ENCODE data around the gene OGFR. TPM values are rescaled to one million over a fixed set of nuclear protein-coding genes. Genes with fewer than 3 reads are reported as not detected.

OGFR gene
- total and polyA plus RNA-seq, 2 donors: 35.9 to 90.4 TPM

DNA sequence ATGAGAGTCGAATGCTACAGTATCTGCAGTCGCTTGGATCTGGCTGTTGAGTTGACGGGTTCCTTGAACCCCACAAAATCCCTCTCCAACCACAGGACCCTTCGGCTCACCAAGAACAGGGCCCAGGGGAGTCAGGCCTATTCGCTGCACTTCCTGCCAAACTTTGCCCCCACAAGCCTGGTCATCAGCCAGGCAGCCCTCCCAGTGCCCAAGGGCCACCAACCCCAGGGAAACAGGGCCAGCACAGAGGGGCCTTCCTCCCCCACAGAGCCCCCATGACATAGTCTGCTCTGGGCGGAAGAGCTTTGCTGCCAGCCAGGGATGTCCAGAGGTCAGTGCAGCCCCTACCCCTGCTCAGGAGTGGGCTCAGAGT is 42.9 kb upstream of the OGFR start:
- WGBS: 98% methylated on average over 6 of the region's 6 CpGs
- Histone ChIP-seq H3K27ac (ENCODE audit: low read depth in 1 of 2, low read length in 1 of 2) (no peak overlapping the region), H3K27me3 (ENCODE audit: control insufficient read depth in 2 of 2, insufficient read depth in 1 of 2, low read length in 1 of 2) (peaks cover 0 to 13% of the 10 kb centered on the region in 2 donors), H3K9me3 (ENCODE audit: control insufficient read depth in 2 of 2, insufficient read depth in 1 of 2, low read length in 1 of 2) (no peaks in the 10 kb centered on the region), H3K4me1 (ENCODE audit: control insufficient read depth in 2 of 2, insufficient read depth in 2 of 2, low read length in 2 of 2) (no peaks in the 10 kb centered on the region), H3K4me3 (ENCODE audit: low read length in 2 of 2) (no peak overlapping the region), H3K36me3 (ENCODE audit: control insufficient read depth in 2 of 2, insufficient read depth in 2 of 2, low read length in 1 of 2) (no peaks in the 10 kb centered on the region)
- no peak for DNase-seq (ENCODE audit: low read depth in 6 of 9, low spot score in 9 of 9)

DNA sequence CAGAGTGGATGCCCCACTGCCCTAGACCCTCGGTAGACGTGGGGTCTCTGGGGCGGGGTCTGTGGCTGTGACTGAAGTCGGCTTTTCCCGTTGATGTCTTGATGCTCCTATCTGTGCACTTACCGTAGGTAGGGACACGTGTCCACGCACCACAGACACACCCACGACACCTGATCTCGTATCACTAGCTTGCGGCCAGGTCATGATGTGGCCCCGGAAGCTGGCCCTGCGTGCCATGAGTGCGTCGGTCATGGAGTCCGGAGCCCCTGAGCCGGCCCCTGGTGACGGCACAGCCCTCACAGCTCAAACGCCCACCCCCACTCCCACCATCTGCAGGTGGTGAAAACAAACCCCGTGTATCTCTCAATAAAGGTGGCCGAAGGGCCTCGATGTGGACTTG is 42.3 kb upstream of the OGFR start:
- Histone ChIP-seq H3K4me1 (ENCODE audit: control insufficient read depth in 2 of 2, insufficient read depth in 2 of 2, low read length in 2 of 2) (no peaks in the 10 kb centered on the region), H3K9me3 (ENCODE audit: control insufficient read depth in 2 of 2, insufficient read depth in 1 of 2, low read length in 1 of 2) (no peaks in the 10 kb centered on the region), H3K27me3 (ENCODE audit: control insufficient read depth in 2 of 2, insufficient read depth in 1 of 2, low read length in 1 of 2) (peaks cover 0 to 13% of the 10 kb centered on the region in 2 donors), H3K4me3 (ENCODE audit: low read length in 2 of 2) (no peak overlapping the region), H3K27ac (ENCODE audit: low read depth in 1 of 2, low read length in 1 of 2) (no peak overlapping the region), H3K36me3 (ENCODE audit: control insufficient read depth in 2 of 2, insufficient read depth in 2 of 2, low read length in 1 of 2) (no peaks in the 10 kb centered on the region)
- DNase-seq (ENCODE audit: low read depth in 6 of 9, low spot score in 9 of 9): no peak
- 91% methylated on average over 22 of the region's 22 CpGs for WGBS

GRCh38 chr20:62762801-62763368 is 41.8 kb upstream of the OGFR start:
- no peak overlapping the region for H3K27ac ChIP-seq (ENCODE audit: low read depth in 1 of 2, low read length in 1 of 2)
- peaks cover 0 to 14% of the 10 kb centered on the region in 2 donors for H3K27me3 ChIP-seq (ENCODE audit: control insufficient read depth in 2 of 2, insufficient read depth in 1 of 2, low read length in 1 of 2)
- no peak overlapping the region for H3K4me3 ChIP-seq (ENCODE audit: low read length in 2 of 2)
- H3K36me3 ChIP-seq (ENCODE audit: control insufficient read depth in 2 of 2, insufficient read depth in 2 of 2, low read length in 1 of 2): no peaks in the 10 kb centered on the region
- 93% methylated on average over 16 of the region's 16 CpGs for WGBS
- DNase-seq (ENCODE audit: low read depth in 6 of 9, low spot score in 9 of 9): no peak
- no peaks in the 10 kb centered on the region for H3K9me3 ChIP-seq (ENCODE audit: control insufficient read depth in 2 of 2, insufficient read depth in 1 of 2, low read length in 1 of 2)
- no peaks in the 10 kb centered on the region for H3K4me1 ChIP-seq (ENCODE audit: control insufficient read depth in 2 of 2, insufficient read depth in 2 of 2, low read length in 2 of 2)

DNA sequence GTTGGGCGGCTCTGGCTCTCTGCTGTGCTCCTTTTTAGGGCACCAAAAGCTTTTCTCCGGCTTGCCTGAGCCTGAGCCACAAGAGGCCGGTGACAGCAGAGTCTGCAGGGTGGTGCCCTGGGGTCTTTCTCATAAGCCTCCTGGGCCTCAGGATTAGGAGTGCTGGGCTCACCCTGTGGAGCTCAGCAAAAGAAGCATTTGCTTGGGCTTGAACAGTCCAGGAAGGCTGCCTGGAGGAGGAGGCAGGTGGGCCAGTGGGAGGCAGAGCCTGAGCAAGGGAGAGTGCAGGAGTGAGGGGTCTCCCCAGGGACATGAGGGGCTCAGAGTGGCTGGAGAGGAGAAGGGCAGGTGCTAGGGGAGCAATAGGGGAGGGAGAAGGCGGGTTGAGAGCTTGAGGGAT is 41.2 kb upstream of the OGFR start:
- peaks cover 0 to 15% of the 10 kb centered on the region in 2 donors for H3K27me3 ChIP-seq (ENCODE audit: control insufficient read depth in 2 of 2, insufficient read depth in 1 of 2, low read length in 1 of 2)
- H3K9me3 ChIP-seq (ENCODE audit: control insufficient read depth in 2 of 2, insufficient read depth in 1 of 2, low read length in 1 of 2): no peaks in the 10 kb centered on the region
- WGBS: 93% methylated on average over 4 of the region's 4 CpGs
- H3K27ac ChIP-seq (ENCODE audit: low read depth in 1 of 2, low read length in 1 of 2): no peak overlapping the region
- no peak for DNase-seq (ENCODE audit: low read depth in 6 of 9, low spot score in 9 of 9)
- no peaks in the 10 kb centered on the region for H3K36me3 ChIP-seq (ENCODE audit: control insufficient read depth in 2 of 2, insufficient read depth in 2 of 2, low read length in 1 of 2)
- H3K4me1 ChIP-seq (ENCODE audit: control insufficient read depth in 2 of 2, insufficient read depth in 2 of 2, low read length in 2 of 2): no peaks in the 10 kb centered on the region
- no peak overlapping the region for H3K4me3 ChIP-seq (ENCODE audit: low read length in 2 of 2)

DNA sequence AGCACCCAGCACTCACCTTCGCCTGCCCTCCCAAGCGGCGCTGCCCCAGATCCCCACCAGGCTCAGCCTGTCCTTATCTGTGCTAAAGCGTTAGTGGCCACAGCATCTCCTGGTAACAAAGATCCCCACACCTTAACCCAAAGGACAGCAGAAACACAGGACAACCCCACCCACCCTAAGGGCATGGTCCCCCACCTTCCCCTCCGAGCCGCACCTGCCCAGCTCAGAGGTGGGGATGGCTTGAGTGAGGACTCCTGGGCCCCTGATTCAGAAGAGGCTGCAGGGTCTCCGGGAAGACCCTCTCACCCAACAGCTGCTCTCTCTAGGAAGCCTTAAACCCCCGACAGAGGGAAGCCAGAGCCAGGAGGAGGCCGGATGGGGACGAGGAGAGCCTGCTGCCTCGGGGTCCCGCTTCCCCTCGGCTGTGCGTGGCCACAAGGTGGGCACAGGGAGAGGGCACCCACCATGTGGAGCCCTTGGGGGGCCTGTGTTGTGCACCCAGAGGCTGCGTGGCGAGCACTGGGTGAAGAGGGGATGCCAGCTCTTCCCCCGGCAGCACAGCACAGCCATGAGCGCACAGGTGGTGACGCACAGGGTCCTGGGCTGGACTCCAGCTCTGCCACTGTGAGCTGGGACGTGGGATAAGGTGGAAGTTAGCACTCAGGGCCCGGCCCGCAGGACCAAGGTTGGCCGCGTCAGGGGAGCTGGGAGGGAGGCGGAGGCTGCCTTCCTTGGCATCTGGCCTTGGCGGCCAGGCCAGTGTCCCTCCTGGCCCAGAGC is 40.3 kb upstream of the OGFR start:
- 94% methylated on average over 26 of the region's 26 CpGs for WGBS
- DNase-seq (ENCODE audit: low read depth in 6 of 9, low spot score in 9 of 9): no peak
- no peak overlapping the region for H3K27ac ChIP-seq (ENCODE audit: low read depth in 1 of 2, low read length in 1 of 2)
- no peaks in the 10 kb centered on the region for H3K4me1 ChIP-seq (ENCODE audit: control insufficient read depth in 2 of 2, insufficient read depth in 2 of 2, low read length in 2 of 2)
- H3K27me3 ChIP-seq (ENCODE audit: control insufficient read depth in 2 of 2, insufficient read depth in 1 of 2, low read length in 1 of 2): peaks cover 0 to 15% of the 10 kb centered on the region in 2 donors
- H3K4me3 ChIP-seq (ENCODE audit: low read length in 2 of 2): no peak overlapping the region
- H3K36me3 ChIP-seq (ENCODE audit: control insufficient read depth in 2 of 2, insufficient read depth in 2 of 2, low read length in 1 of 2): no peaks in the 10 kb centered on the region
- H3K9me3 ChIP-seq (ENCODE audit: control insufficient read depth in 2 of 2, insufficient read depth in 1 of 2, low read length in 1 of 2): no peaks in the 10 kb centered on the region

DNA sequence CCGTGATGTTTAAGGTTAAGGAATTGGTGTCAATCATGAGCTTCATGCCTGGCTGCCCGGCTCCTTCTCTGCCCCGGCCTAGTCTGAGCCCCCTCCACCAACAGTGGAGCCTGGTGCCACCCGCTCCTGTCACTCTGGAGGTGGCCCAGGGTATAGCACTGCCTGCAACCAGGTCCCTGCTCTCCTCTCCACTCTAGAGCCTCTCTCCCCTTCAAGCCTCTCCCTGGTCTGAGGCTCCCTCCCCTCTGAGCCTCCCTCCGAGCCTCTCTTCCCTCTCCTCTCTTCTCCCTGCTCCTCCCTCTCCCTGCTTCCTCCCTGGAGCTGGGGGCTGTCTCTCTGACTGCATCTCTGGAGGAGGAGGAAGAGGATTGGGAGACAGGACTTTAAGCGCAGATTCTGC is 39.6 kb upstream of the OGFR start:
- H3K4me1 ChIP-seq (ENCODE audit: control insufficient read depth in 2 of 2, insufficient read depth in 2 of 2, low read length in 2 of 2): no peaks in the 10 kb centered on the region
- no peak overlapping the region for H3K4me3 ChIP-seq (ENCODE audit: low read length in 2 of 2)
- WGBS: 89% methylated on average over 6 of the region's 6 CpGs
- H3K36me3 ChIP-seq (ENCODE audit: control insufficient read depth in 2 of 2, insufficient read depth in 2 of 2, low read length in 1 of 2): no peaks in the 10 kb centered on the region
- no peaks in the 10 kb centered on the region for H3K9me3 ChIP-seq (ENCODE audit: control insufficient read depth in 2 of 2, insufficient read depth in 1 of 2, low read length in 1 of 2)
- no peak overlapping the region for H3K27ac ChIP-seq (ENCODE audit: low read depth in 1 of 2, low read length in 1 of 2)
- DNase-seq (ENCODE audit: low read depth in 6 of 9, low spot score in 9 of 9): no peak
- H3K27me3 ChIP-seq (ENCODE audit: control insufficient read depth in 2 of 2, insufficient read depth in 1 of 2, low read length in 1 of 2): peaks cover 0 to 15% of the 10 kb centered on the region in 2 donors

GRCh38 chr20:62765432-62766070 is 39.1 kb upstream of the OGFR start:
- Histone ChIP-seq H3K27me3 (ENCODE audit: control insufficient read depth in 2 of 2, insufficient read depth in 1 of 2, low read length in 1 of 2) (peaks cover 0 to 15% of the 10 kb centered on the region in 2 donors), H3K27ac (ENCODE audit: low read depth in 1 of 2, low read length in 1 of 2) (no peak overlapping the region), H3K4me1 (ENCODE audit: control insufficient read depth in 2 of 2, insufficient read depth in 2 of 2, low read length in 2 of 2) (no peaks in the 10 kb centered on the region), H3K9me3 (ENCODE audit: control insufficient read depth in 2 of 2, insufficient read depth in 1 of 2, low read length in 1 of 2) (no peaks in the 10 kb centered on the region), H3K36me3 (ENCODE audit: control insufficient read depth in 2 of 2, insufficient read depth in 2 of 2, low read length in 1 of 2) (no peaks in the 10 kb centered on the region), H3K4me3 (ENCODE audit: low read length in 2 of 2) (no peak overlapping the region)
- WGBS: 92% methylated on average over 15 of the region's 15 CpGs
- DNase-seq (ENCODE audit: low read depth in 6 of 9, low spot score in 9 of 9): no peak

- Histone ChIP-seq H3K4me1 (ENCODE audit: control insufficient read depth in 2 of 2, insufficient read depth in 2 of 2, low read length in 2 of 2) (no peaks in the 10 kb centered on the region), H3K27ac (ENCODE audit: low read depth in 1 of 2, low read length in 1 of 2) (no peak overlapping the region), H3K4me3 (ENCODE audit: low read length in 2 of 2) (no peak overlapping the region), H3K9me3 (ENCODE audit: control insufficient read depth in 2 of 2, insufficient read depth in 1 of 2, low read length in 1 of 2) (no peaks in the 10 kb centered on the region), H3K27me3 (ENCODE audit: control insufficient read depth in 2 of 2, insufficient read depth in 1 of 2, low read length in 1 of 2) (peaks cover 0 to 15% of the 10 kb centered on the region in 2 donors), H3K36me3 (ENCODE audit: control insufficient read depth in 2 of 2, insufficient read depth in 2 of 2, low read length in 1 of 2) (no peaks in the 10 kb centered on the region)
- 87% methylated on average over 10 of the region's 10 CpGs for WGBS
- no peak for DNase-seq (ENCODE audit: low read depth in 6 of 9, low spot score in 9 of 9)
Measured at GRCh38 chr20:62766071-62766450, 38.6 kb upstream of the OGFR start.

GRCh38 chr20:62766716-62767115 is 37.9 kb upstream of the OGFR start:
- WGBS: 81% methylated on average over 16 of the region's 16 CpGs
- H3K36me3 ChIP-seq (ENCODE audit: control insufficient read depth in 2 of 2, insufficient read depth in 2 of 2, low read length in 1 of 2): no peaks in the 10 kb centered on the region
- no peak overlapping the region for H3K4me3 ChIP-seq (ENCODE audit: low read length in 2 of 2)
- H3K27me3 ChIP-seq (ENCODE audit: control insufficient read depth in 2 of 2, insufficient read depth in 1 of 2, low read length in 1 of 2): peaks cover 0 to 15% of the 10 kb centered on the region in 2 donors
- H3K9me3 ChIP-seq (ENCODE audit: control insufficient read depth in 2 of 2, insufficient read depth in 1 of 2, low read length in 1 of 2): no peaks in the 10 kb centered on the region
- H3K27ac ChIP-seq (ENCODE audit: low read depth in 1 of 2, low read length in 1 of 2): no peak overlapping the region
- DNase-seq (ENCODE audit: low read depth in 6 of 9, low spot score in 9 of 9): no peak
- H3K4me1 ChIP-seq (ENCODE audit: control insufficient read depth in 2 of 2, insufficient read depth in 2 of 2, low read length in 2 of 2): no peaks in the 10 kb centered on the region

Data from thymus (tissue), 11 donors.